HepG2 (cell line): ENCODE measurements around the gene SYPL1. TPM values are rescaled to one million over a fixed set of nuclear protein-coding genes. Genes with fewer than 3 reads are reported as not detected.

Experiments used
- ATAC-seq: fragments of 200-7000 bp; cut with Tn5 transposase; 3 replicates; pipeline ENCODE4 v1.9.1; 2020; ENCODE audit warnings: mild to moderate bottlenecking, moderate library complexity
- BruUV-seq: library from RNA; stranded (reverse); fragments of 400-500 nt; replicated peaks from 2 replicates; lab custom pipeline; 2021; lab: Mats Ljungman, UMichigan
- CTCF ChIA-PET: fragments of 300-600 bp; formaldehyde crosslinking; extraction: SDS; loops from one replicate; lab custom pipeline; 2021; ENCODE audit warnings: low total read pairs, inconsistent platforms, low intra/inter-chr PET ratio; lab: Yijun Ruan, JAX
- POLR2A ChIA-PET: fragments of 350-600 bp; sonication (Branson Sonifier 250); formaldehyde crosslinking; loops from one replicate; lab custom pipeline; 2020; ENCODE audit warnings: antibody characterized with exemption, inconsistent platforms; lab: Yijun Ruan, JAX
- DNase-seq: peaks from one replicate; pipeline ENCODE4 v3.0.0-alpha.2; 2015; ENCODE audit warnings: low spot score
- FAIRE-seq: peaks from 3 replicates; lab custom pipeline; 2011; peaks lifted over from hg19 to GRCh38; lab: Jason Lieb, UNC
- H2AFZ ChIP-seq: one replicate; pipeline ENCODE4 v1.6.1; 2011; ENCODE audit warnings: low read length, inconsistent platforms
- H3K27ac ChIP-seq: fragments of 300-600 bp; 3 replicates; pipeline ENCODE4 v1.8.0; 2011; ENCODE audit warnings: mixed run types, mild to moderate bottlenecking, mixed read lengths, low read length, inconsistent platforms; ENCODE audit not compliant: insufficient read depth; ENCODE audit errors: extremely low read length
- H3K27me3 ChIP-seq, 2 experiments: fragments of 200-600 bp in 1 of 2; 2 replicates in 1 of 2; 3 replicates in 1 of 2; pipeline versions ENCODE4 v1.6.0 to v1.8.0; 2011; ENCODE audit warnings: low read length in 2 of 2, mild to moderate bottlenecking in 2 of 2, moderate library complexity in 2 of 2, inconsistent platforms in 1 of 2; ENCODE audit not compliant: insufficient read depth in 2 of 2, control insufficient read depth in 1 of 2
- H3K36me3 ChIP-seq, 2 experiments: fragments of 200-600 bp in 1 of 2; replicated peaks in 1 of 2; 2 replicates in 1 of 2; 3 replicates in 1 of 2; pipeline versions ENCODE4 v1.5.1 to v1.8.0; 2011; ENCODE audit warnings: low read length in 2 of 2, inconsistent platforms in 1 of 2; ENCODE audit not compliant: insufficient read depth in 2 of 2, control insufficient read depth in 1 of 2
- H3K4me1 ChIP-seq: 2 replicates; pipeline ENCODE4 v1.5.1; 2012; ENCODE audit warnings: low read length, inconsistent platforms; ENCODE audit not compliant: insufficient read depth
- H3K4me2 ChIP-seq: 2 replicates; pipeline ENCODE4 v1.6.0; 2011; ENCODE audit warnings: low read depth, low read length, inconsistent platforms
- H3K4me3 ChIP-seq, 3 experiments: fragments of 200-600 bp in 1 of 3; sonication (generic), shearing (Covaris generic) in 1 of 3; replicated peaks in 1 of 3; 2 replicates each; pipeline ENCODE4 v1.5.1; 2011 to 2016; ENCODE audit warnings: low read length in 3 of 3, inconsistent platforms in 2 of 3, low read depth in 2 of 3, mild to moderate bottlenecking in 2 of 3, control low read depth in 1 of 3, mixed read lengths in 1 of 3; ENCODE audit not compliant: insufficient read depth in 1 of 3
- H3K79me2 ChIP-seq: one replicate; pipeline ENCODE4 v1.6.1; 2011; ENCODE audit warnings: low read length, inconsistent platforms; ENCODE audit not compliant: insufficient read depth
- H3K9ac ChIP-seq: 2 replicates; pipeline ENCODE4 v1.6.0; 2011; ENCODE audit warnings: mild to moderate bottlenecking, low read depth, low read length, inconsistent platforms; ENCODE audit not compliant: insufficient read depth
- H3K9me3 ChIP-seq: 2 replicates; pipeline ENCODE4 v1.5.1; 2012; ENCODE audit warnings: mild to moderate bottlenecking, low read length
- H4K20me1 ChIP-seq: 2 replicates; pipeline ENCODE4 v1.6.0; 2011; ENCODE audit warnings: inconsistent platforms, mild to moderate bottlenecking, low read length, moderate library complexity; ENCODE audit not compliant: insufficient read depth
- FOXM1 ChIP-seq: sonication (generic); formaldehyde crosslinking; IDR thresholded peaks from 2 replicates; pipeline ENCODE4 v1.5.0; 2020; ENCODE audit warnings: missing genetic modification reagents
- RXRA ChIP-seq: sonication (generic); formaldehyde crosslinking; IDR thresholded peaks from 2 replicates; pipeline ENCODE4 v1.5.1; 2020; ENCODE audit warnings: missing genetic modification reagents
- SAFB2 ChIP-seq: sonication (generic); formaldehyde crosslinking; IDR thresholded peaks from 2 replicates; pipeline ENCODE4 v1.5.1; 2020; ENCODE audit warnings: missing genetic modification reagents, low read depth, mild to moderate bottlenecking, borderline replicate concordance
- SIN3A ChIP-seq: IDR thresholded peaks from 2 replicates; pipeline ENCODE4 v1.6.1; 2011; ENCODE audit warnings: low read depth, mild to moderate bottlenecking, control low read depth, low read length, borderline replicate concordance
- SIX1 ChIP-seq: sonication (generic); formaldehyde crosslinking; IDR thresholded peaks from 2 replicates; pipeline ENCODE4 v1.4.0; 2020; ENCODE audit warnings: missing genetic modification reagents, borderline replicate concordance
- SPEN ChIP-seq: sonication (generic); formaldehyde crosslinking; IDR thresholded peaks from 2 replicates; pipeline ENCODE4 v1.5.1; 2020; ENCODE audit warnings: low read depth, mild to moderate bottlenecking, missing genetic modification reagents
- XRCC5 ChIP-seq: fragments of 200-400 bp; formaldehyde crosslinking; optimal IDR thresholded peaks from 2 replicates; pipeline ENCODE3; 2017; ENCODE audit warnings: mild to moderate bottlenecking, low read length
- YY1 ChIP-seq: IDR thresholded peaks from 2 replicates; pipeline ENCODE4 v1.6.1; 2011; ENCODE audit warnings: low read length, low read depth, moderate library complexity, mild to moderate bottlenecking; ENCODE audit not compliant: insufficient read depth, insufficient replicate concordance
- ZNF644 ChIP-seq: IDR thresholded peaks from 2 replicates; pipeline ENCODE4 v1.6.1; 2016; ENCODE audit warnings: low read depth
- ZNF766 ChIP-seq: sonication (generic); formaldehyde crosslinking; IDR thresholded peaks from 2 replicates; pipeline ENCODE4 v1.5.0; 2020; ENCODE audit warnings: missing genetic modification reagents, borderline replicate concordance
- ZNF773 ChIP-seq: sonication (generic); formaldehyde crosslinking; IDR thresholded peaks from 2 replicates; pipeline ENCODE4 v1.4.0; 2020; ENCODE audit warnings: missing genetic modification reagents, borderline replicate concordance
- ZZZ3 ChIP-seq: sonication (generic); formaldehyde crosslinking; IDR thresholded peaks from 2 replicates; pipeline ENCODE4 v1.4.0; 2020; ENCODE audit warnings: missing genetic modification reagents, mild to moderate bottlenecking, borderline replicate concordance
- whole genome bisulfite sequencing: methylation state at CpG from one replicate; pipeline ENCODE4 v1.1.6; 2017; ENCODE audit warnings: low lambda C conversion rate; 5-methylcytosine and 5-hydroxymethylcytosine counted together
- in situ Hi-C: cut with HindIII; loops from 2 replicates; pipeline ENCODE4 v1.10.0; 2017; ENCODE audit warnings: low pct_unique_long_range_greater_than_20kb; ENCODE audit not compliant: extremely low pct_ligation_motif_present
- intact Hi-C: fragments of 100-400 bp; cut with micrococcal nuclease; formaldehyde crosslinking; loops from one replicate; pipeline ENCODE4 v1.10.0; 2022; ENCODE audit not compliant: unreplicated experiment
- polyA plus RNA-seq, 8 experiments: library from polyadenylated mRNA; depleted of rRNA in 3 of 8; stranded (reverse) in 7 of 8; unstranded in 1 of 8; fragments of >200 nt; fragmentation: Illumina TruSeq in 4 of 8; extraction: Trizol in 4 of 8; gene quantifications; 2 replicates each; pipeline versions ENCODE4 v1.2.1 to v1.2.3, GENCODE V29; 2011 to 2016; ENCODE audit warnings: low read depth in 4 of 8, missing spikeins in 1 of 8, mixed read lengths in 1 of 8; ENCODE audit not compliant: insufficient read depth in 1 of 8
- total RNA-seq, 5 experiments: library from RNA; depleted of rRNA; stranded (reverse); fragments of >200 nt; fragmentation: Illumina TruSeq; extraction: Trizol; gene quantifications; 2 replicates each; pipeline ENCODE4 v1.2.3, GENCODE V29; 2016; ENCODE audit warnings: low read depth in 1 of 5
- TF ChIP-seq, protein P1 (sequence below): sonication (generic); formaldehyde crosslinking; IDR thresholded peaks from 2 replicates; pipeline ENCODE4 v1.4.0; 2020; ENCODE audit warnings: missing genetic modification reagents, borderline replicate concordance
- TF ChIP-seq, protein P2 (sequence below): fragments of 450-650 bp; IDR thresholded peaks from 2 replicates; pipeline ENCODE4 v1.6.1; 2017
- TF ChIP-seq, protein P3 (sequence below): sonication (generic); formaldehyde crosslinking; IDR thresholded peaks from 2 replicates; pipeline ENCODE4 v1.9.0; 2021; ENCODE audit warnings: missing genetic modification reagents, mild to moderate bottlenecking, borderline replicate concordance
- TF ChIP-seq, protein P4 (sequence below): sonication (generic); formaldehyde crosslinking; IDR thresholded peaks from 2 replicates; pipeline ENCODE4 v1.8.0; 2022; ENCODE audit warnings: low read depth, missing genetic modification reagents

The SYPL1 gene
- total and polyA plus RNA-seq, 2 of the 13 experiments (the other 11 are each of a cell fraction or from before 2014, with no cell fraction given), result 27.5 to 40.2 TPM

DNA sequence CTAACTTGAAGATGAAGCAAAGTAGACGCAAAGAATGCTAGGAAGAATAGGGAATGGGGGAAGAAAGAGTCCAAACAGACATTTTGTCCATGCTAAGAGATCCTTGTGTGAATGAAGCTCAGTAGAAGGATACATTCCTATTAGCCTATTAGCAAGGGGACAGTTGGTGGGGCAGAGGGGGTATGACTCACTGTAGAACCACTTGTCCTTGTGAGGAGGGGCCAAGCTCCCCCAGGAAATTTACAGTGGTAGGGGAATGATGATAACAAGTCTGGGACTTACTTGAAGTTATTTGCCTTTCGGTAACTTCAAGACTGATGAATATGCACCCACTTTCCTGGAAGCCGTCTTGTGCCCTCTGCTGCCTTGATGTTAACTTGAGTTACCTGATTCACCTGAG is 17.2 kb upstream of the SYPL1 start:
- DNase-seq, result no peak
- no peaks in the 10 kb centered on the region for H3K36me3 ChIP-seq
- H3K4me1 ChIP-seq, result no peaks in the 10 kb centered on the region; the same call in 1 of the 2 replicates
- no peak overlapping the region for H2AFZ ChIP-seq
- no peak for ATAC-seq
- POLR2A ChIA-PET, result no interaction called here
- WGBS, result 63% methylated on average over 3 of the region's 3 CpGs
- peaks cover 0 to 22% of the 10 kb centered on the region in 2 experiments; a peak in 3 of 5 replicates for H3K27me3 ChIP-seq
- no peak overlapping the region for H3K27ac ChIP-seq
- no TSS peak for BruUV-seq
- in situ Hi-C loops, result no loop called here
- no peak overlapping the region for H3K4me2 ChIP-seq
- H3K9me3 ChIP-seq, result no peaks in the 10 kb centered on the region
- intact Hi-C loops, result no loop called here
- no peak for FAIRE-seq
- no peaks in the 10 kb centered on the region for H3K79me2 ChIP-seq
- H4K20me1 ChIP-seq, result no peaks in the 10 kb centered on the region
- no peak overlapping the region for H3K9ac ChIP-seq
- CTCF ChIA-PET, result no interaction called here
- no peak overlapping the region for H3K4me3 ChIP-seq
- TF ChIP-seq ZNF773 (CRISPR knock-in tag) (no peak), ZNF644 (CRISPR knock-in tag) (no peak), ZZZ3 (CRISPR knock-in tag) (no peak), SIX1 (CRISPR knock-in tag) (no peak), SIN3A (no peak), ZNF766 (CRISPR knock-in tag) (no peak), YY1 (no peak), SPEN (no peak), RXRA (CRISPR knock-in tag) (no peak), SAFB2 (CRISPR knock-in tag) (no peak), XRCC5 (no peak), FOXM1 (CRISPR knock-in tag) (no peak)
- TF ChIP-seq, protein P1, sequence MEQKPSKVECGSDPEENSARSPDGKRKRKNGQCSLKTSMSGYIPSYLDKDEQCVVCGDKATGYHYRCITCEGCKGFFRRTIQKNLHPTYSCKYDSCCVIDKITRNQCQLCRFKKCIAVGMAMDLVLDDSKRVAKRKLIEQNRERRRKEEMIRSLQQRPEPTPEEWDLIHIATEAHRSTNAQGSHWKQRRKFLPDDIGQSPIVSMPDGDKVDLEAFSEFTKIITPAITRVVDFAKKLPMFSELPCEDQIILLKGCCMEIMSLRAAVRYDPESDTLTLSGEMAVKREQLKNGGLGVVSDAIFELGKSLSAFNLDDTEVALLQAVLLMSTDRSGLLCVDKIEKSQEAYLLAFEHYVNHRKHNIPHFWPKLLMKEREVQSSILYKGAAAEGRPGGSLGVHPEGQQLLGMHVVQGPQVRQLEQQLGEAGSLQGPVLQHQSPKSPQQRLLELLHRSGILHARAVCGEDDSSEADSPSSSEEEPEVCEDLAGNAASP (CRISPR knock-in tag), result no peak
- TF ChIP-seq, protein P2, sequence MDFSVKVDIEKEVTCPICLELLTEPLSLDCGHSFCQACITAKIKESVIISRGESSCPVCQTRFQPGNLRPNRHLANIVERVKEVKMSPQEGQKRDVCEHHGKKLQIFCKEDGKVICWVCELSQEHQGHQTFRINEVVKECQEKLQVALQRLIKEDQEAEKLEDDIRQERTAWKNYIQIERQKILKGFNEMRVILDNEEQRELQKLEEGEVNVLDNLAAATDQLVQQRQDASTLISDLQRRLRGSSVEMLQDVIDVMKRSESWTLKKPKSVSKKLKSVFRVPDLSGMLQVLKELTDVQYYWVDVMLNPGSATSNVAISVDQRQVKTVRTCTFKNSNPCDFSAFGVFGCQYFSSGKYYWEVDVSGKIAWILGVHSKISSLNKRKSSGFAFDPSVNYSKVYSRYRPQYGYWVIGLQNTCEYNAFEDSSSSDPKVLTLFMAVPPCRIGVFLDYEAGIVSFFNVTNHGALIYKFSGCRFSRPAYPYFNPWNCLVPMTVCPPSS, result no peak
- TF ChIP-seq, protein P3, sequence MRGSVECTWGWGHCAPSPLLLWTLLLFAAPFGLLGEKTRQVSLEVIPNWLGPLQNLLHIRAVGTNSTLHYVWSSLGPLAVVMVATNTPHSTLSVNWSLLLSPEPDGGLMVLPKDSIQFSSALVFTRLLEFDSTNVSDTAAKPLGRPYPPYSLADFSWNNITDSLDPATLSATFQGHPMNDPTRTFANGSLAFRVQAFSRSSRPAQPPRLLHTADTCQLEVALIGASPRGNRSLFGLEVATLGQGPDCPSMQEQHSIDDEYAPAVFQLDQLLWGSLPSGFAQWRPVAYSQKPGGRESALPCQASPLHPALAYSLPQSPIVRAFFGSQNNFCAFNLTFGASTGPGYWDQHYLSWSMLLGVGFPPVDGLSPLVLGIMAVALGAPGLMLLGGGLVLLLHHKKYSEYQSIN (CRISPR knock-in tag), result no peak
- TF ChIP-seq, protein P4, sequence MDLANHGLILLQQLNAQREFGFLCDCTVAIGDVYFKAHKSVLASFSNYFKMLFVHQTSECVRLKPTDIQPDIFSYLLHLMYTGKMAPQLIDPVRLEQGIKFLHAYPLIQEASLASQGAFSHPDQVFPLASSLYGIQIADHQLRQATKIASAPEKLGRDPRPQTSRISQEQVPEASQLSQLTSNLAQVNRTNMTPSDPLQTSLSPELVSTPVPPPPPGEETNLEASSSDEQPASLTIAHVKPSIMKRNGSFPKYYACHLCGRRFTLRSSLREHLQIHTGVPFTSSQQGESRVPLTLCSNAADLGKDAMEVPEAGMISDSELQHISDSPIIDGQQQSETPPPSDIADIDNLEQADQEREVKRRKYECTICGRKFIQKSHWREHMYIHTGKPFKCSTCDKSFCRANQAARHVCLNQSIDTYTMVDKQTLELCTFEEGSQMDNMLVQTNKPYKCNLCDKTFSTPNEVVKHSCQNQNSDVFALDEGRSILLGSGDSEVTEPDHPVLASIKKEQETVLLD, result no peak
